ENCODE results near the gene BLOC1S6. TPM values are rescaled to one million over a fixed set of nuclear protein-coding genes. Genes with fewer than 3 reads are reported as not detected.

BLOC1S6 gene
- total and polyA plus RNA-seq, 2 of the 13 experiments (the other 11 are each of a cell fraction or from before 2014, with no cell fraction given): 11.8 to 44.3 TPM

DNA sequence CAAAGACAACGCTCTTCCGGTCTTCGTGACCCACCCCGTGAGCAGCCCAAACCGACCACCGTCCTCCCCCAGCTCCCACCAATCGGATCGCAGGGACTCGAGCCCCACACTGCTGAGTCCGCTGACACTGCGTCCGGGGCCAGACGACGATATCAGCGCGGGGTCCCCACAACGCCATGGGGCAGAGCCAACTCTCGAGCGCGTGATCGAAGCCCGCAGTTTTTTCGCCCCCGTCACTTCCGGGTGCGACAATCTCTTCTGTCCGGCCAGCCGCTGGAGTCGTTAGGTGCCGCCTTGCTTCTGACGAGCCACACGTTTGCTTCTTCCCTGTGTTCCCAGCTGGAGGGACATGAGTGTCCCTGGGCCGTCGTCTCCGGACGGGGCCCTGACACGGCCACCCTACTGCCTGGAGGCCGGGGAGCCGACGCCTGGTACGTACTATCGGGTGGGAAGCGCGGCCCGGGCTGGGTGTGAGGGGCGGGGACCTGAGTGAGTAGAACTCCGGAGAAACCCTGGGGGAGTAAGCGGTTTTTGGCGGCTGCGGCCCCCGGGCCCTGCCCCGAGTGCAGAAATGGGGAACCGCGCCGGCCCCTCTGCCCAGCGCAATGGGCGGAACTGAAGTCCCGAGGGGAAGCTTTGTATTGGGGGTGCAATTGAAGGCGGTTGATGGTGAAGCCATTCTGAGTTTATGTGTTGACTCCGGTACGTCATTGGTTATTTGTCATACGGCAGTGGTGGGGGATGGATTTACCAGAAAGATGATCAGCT is at the start of gene BLOC1S6 (continued):
- TF ChIP-seq, protein P1, sequence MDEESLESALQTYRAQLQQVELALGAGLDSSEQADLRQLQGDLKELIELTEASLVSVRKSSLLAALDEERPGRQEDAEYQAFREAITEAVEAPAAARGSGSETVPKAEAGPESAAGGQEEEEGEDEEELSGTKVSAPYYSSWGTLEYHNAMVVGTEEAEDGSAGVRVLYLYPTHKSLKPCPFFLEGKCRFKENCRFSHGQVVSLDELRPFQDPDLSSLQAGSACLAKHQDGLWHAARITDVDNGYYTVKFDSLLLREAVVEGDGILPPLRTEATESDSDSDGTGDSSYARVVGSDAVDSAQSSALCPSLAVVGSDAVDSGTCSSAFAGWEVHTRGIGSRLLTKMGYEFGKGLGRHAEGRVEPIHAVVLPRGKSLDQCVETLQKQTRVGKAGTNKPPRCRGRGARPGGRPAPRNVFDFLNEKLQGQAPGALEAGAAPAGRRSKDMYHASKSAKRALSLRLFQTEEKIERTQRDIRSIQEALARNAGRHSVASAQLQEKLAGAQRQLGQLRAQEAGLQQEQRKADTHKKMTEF (CRISPR knock-in tag; IDR thresholded peaks at IDR 0.05): peak; percentile 96
- TF ChIP-seq KLF15 (CRISPR knock-in tag; IDR thresholded peaks at IDR 0.05; ENCODE audit: borderline replicate concordance) (no peak), ZNF430 (CRISPR knock-in tag; IDR thresholded peaks at IDR 0.05) (peak; percentile 79; the same call in 1 of the 2 replicates), ZNF280D (CRISPR knock-in tag; IDR thresholded peaks at IDR 0.05) (no peak; the same call in 1 of the 2 replicates), GTF3A (CRISPR knock-in tag; conservative IDR thresholded peaks at IDR 0.05) (no peak), ETS1 (CRISPR knock-in tag; IDR thresholded peaks at IDR 0.05) (0 out of 2 replicates have a peak, but pooled peaks have one; percentile 15), SOX5 (CRISPR knock-in tag; IDR thresholded peaks at IDR 0.05; ENCODE audit: borderline replicate concordance) (peak; percentile 47), RFX1 (IDR thresholded peaks at IDR 0.05) (no peak), ZNF33A (CRISPR knock-in tag; IDR thresholded peaks at IDR 0.05; ENCODE audit: borderline replicate concordance) (0 out of 2 replicates have a peak, but pooled peaks have one; percentile 65), PAXIP1 (CRISPR knock-in tag; conservative IDR thresholded peaks at IDR 0.05) (peak; percentile 56), ZNF251 (CRISPR knock-in tag; IDR thresholded peaks at IDR 0.05) (no peak), MAFG (CRISPR knock-in tag; IDR thresholded peaks at IDR 0.05) (no peak)
- TF ChIP-seq, protein P2, sequence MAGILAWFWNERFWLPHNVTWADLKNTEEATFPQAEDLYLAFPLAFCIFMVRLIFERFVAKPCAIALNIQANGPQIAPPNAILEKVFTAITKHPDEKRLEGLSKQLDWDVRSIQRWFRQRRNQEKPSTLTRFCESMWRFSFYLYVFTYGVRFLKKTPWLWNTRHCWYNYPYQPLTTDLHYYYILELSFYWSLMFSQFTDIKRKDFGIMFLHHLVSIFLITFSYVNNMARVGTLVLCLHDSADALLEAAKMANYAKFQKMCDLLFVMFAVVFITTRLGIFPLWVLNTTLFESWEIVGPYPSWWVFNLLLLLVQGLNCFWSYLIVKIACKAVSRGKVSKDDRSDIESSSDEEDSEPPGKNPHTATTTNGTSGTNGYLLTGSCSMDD (CRISPR knock-in tag; IDR thresholded peaks at IDR 0.05): no peak

All from HepG2 (cell line).